ENCODE data around the gene FOXL1. TPM values are rescaled to one million over a fixed set of nuclear protein-coding genes. Genes with fewer than 3 reads are reported as not detected.

FOXL1 gene
- total and polyA plus RNA-seq, 10 donors: 0.03 to 0.29 (median 0.07) TPM; not detected in 7

GRCh38 chr16:86572041-86572521 is 6.3 kb upstream of the FOXL1 start:
- Histone ChIP-seq H3K27me3 (replicated peaks in 1 of 7) (peaks cover 5 to 100% (median 84%) of the 10 kb centered on the region in 7 donors), H3K4me3 (no peak overlapping the region), H3K4me1 (peaks cover 4 to 35% (median 23%) of the 10 kb centered on the region in 6 donors), H3K36me3 (no peaks in the 10 kb centered on the region), H3K27ac (no peak overlapping the region), H3K9me3 (no peaks in the 10 kb centered on the region)
- no peak for DNase-seq
- 75 to 89% (median 82%) methylated on average over 6 to 12 of the region's 12 CpGs for WGBS, 5 donors
- intact Hi-C loops (cut with DNase I; ENCODE audit: low total_unique reads): no loop called here
- no peak for TF ChIP-seq POLR2AphosphoS5 (IDR thresholded peaks at IDR 0.05)
- no peak for TF ChIP-seq POLR2A (IDR thresholded peaks at IDR 0.05)
- TF ChIP-seq CTCF (IDR thresholded peaks at IDR 0.05 in 8 of 11, conservative IDR thresholded peaks at IDR 0.05 in 3 of 11): no peak

GRCh38 chr16:86572606-86573005 is 5.7 kb upstream of the FOXL1 start:
- no peak overlapping the region for H3K4me3 ChIP-seq
- DNase-seq: no peak
- peaks cover 3 to 100% (median 84%) of the 10 kb centered on the region in 7 donors for H3K27me3 ChIP-seq (replicated peaks in 1 of 7)
- TF ChIP-seq CTCF (IDR thresholded peaks at IDR 0.05 in 8 of 11, conservative IDR thresholded peaks at IDR 0.05 in 3 of 11): no peak
- TF ChIP-seq POLR2A (IDR thresholded peaks at IDR 0.05): no peak
- no peak for TF ChIP-seq POLR2AphosphoS5 (IDR thresholded peaks at IDR 0.05)
- intact Hi-C loops (cut with DNase I; ENCODE audit: low total_unique reads): no loop called here
- 81 to 91% (median 88%) methylated on average over 8 of the region's 8 CpGs for WGBS, 5 donors
- H3K9me3 ChIP-seq: no peaks in the 10 kb centered on the region
- no peak overlapping the region for H3K27ac ChIP-seq
- no peaks in the 10 kb centered on the region for H3K36me3 ChIP-seq
- H3K4me1 ChIP-seq: peaks cover 0 to 30% (median 17%) of the 10 kb centered on the region in 6 donors

- H3K36me3 ChIP-seq: no peaks in the 10 kb centered on the region
- DNase-seq: no peak
- H3K27ac ChIP-seq: no peak overlapping the region
- H3K4me1 ChIP-seq: peaks cover 0 to 26% (median 14%) of the 10 kb centered on the region in 6 donors
- no peak overlapping the region for H3K4me3 ChIP-seq
- peaks cover 0 to 100% (median 84%) of the 10 kb centered on the region in 7 donors for H3K27me3 ChIP-seq (replicated peaks in 1 of 7)
- H3K9me3 ChIP-seq: no peaks in the 10 kb centered on the region
- WGBS, 5 donors: 78 to 88% (median 81%) methylated on average over 7 to 8 of the region's 8 CpGs
- intact Hi-C loops (cut with DNase I; ENCODE audit: low total_unique reads): no loop called here
- TF ChIP-seq CTCF (IDR thresholded peaks at IDR 0.05 in 8 of 11, conservative IDR thresholded peaks at IDR 0.05 in 3 of 11): no peak
- no peak for TF ChIP-seq POLR2AphosphoS5 (IDR thresholded peaks at IDR 0.05)
- TF ChIP-seq POLR2A (IDR thresholded peaks at IDR 0.05): no peak
Measured at GRCh38 chr16:86573215-86573614, 5.1 kb upstream of the FOXL1 start.

- peaks cover 0 to 27% (median 16%) of the 10 kb centered on the region in 6 donors for H3K4me1 ChIP-seq
- no peak overlapping the region for H3K27ac ChIP-seq
- TF ChIP-seq POLR2A (IDR thresholded peaks at IDR 0.05) (no peak), CTCF (IDR thresholded peaks at IDR 0.05 in 8 of 11, conservative IDR thresholded peaks at IDR 0.05 in 3 of 11) (no peak), POLR2AphosphoS5 (IDR thresholded peaks at IDR 0.05) (no peak)
- intact Hi-C loops (cut with DNase I; ENCODE audit: low total_unique reads): no loop called here
- peaks cover 0 to 100% (median 84%) of the 10 kb centered on the region in 7 donors for H3K27me3 ChIP-seq (replicated peaks in 1 of 7)
- H3K4me3 ChIP-seq: no peak overlapping the region
- no peaks in the 10 kb centered on the region for H3K9me3 ChIP-seq
- WGBS, 5 donors: 65 to 76% (median 72%) methylated on average over 12 to 13 of the region's 13 CpGs
- no peaks in the 10 kb centered on the region for H3K36me3 ChIP-seq
- no peak for DNase-seq
Measured at GRCh38 chr16:86573646-86574508, 4.5 kb upstream of the FOXL1 start.
